Trophoblast cell (in vitro differentiated cells and primary cell): ENCODE results near the gene NR4A1.

Source experiments
- DNase-seq, 2 donors: peaks; one replicate each; pipeline ENCODE4 v3.0.0-alpha.2; 2016
- H2AFZ ChIP-seq: 2 replicates; pipeline ENCODE4 v1.6.1; 2013; ENCODE audit warnings: low read length, moderate library complexity, mild to moderate bottlenecking; ENCODE audit not compliant: insufficient read depth, poor library complexity
- H2AK5ac ChIP-seq: 2 replicates; pipeline ENCODE4 v1.6.1; 2013; ENCODE audit warnings: mild to moderate bottlenecking, low read length
- H2BK120ac ChIP-seq: 2 replicates; pipeline ENCODE4 v1.6.1; 2013; ENCODE audit warnings: low read length, mild to moderate bottlenecking, moderate library complexity; ENCODE audit not compliant: insufficient read depth, poor library complexity
- H2BK12ac ChIP-seq: 2 replicates; pipeline ENCODE4 v1.6.1; 2013; ENCODE audit warnings: mild to moderate bottlenecking, low read length, moderate library complexity
- H2BK5ac ChIP-seq: 2 replicates; pipeline ENCODE4 v1.6.1; 2013; ENCODE audit warnings: low read length, low read depth, moderate library complexity, mild to moderate bottlenecking; ENCODE audit not compliant: poor library complexity
- H3K14ac ChIP-seq: 2 replicates; pipeline ENCODE4 v1.6.1; 2013; ENCODE audit warnings: mild to moderate bottlenecking, low read length
- H3K18ac ChIP-seq: 2 replicates; pipeline ENCODE4 v1.6.1; 2013; ENCODE audit warnings: mild to moderate bottlenecking, low read length
- H3K23ac ChIP-seq: 2 replicates; pipeline ENCODE4 v1.6.1; 2013; ENCODE audit warnings: low read length
- H3K27ac ChIP-seq: 2 replicates; pipeline ENCODE4 v1.5.1; 2013; ENCODE audit warnings: low read depth, mild to moderate bottlenecking, inconsistent platforms, low read length, moderate library complexity
- H3K27me3 ChIP-seq: 2 replicates; pipeline ENCODE4 v1.6.1; 2013; ENCODE audit warnings: inconsistent platforms, mild to moderate bottlenecking, low read length, moderate library complexity; ENCODE audit not compliant: insufficient read depth
- H3K36me3 ChIP-seq, 2 experiments: 1 replicate in 1 of 2; 2 replicates in 1 of 2; pipeline ENCODE4 v1.6.1; 2013; ENCODE audit warnings: low read length in 2 of 2, mild to moderate bottlenecking in 2 of 2, moderate library complexity in 1 of 2; ENCODE audit not compliant: insufficient read depth in 2 of 2, control insufficient read depth in 1 of 2
- H3K4ac ChIP-seq: 2 replicates; pipeline ENCODE4 v1.6.1; 2013; ENCODE audit warnings: low read depth, mild to moderate bottlenecking, low read length, moderate library complexity
- H3K4me1 ChIP-seq, 2 experiments: 1 replicate in 1 of 2; 2 replicates in 1 of 2; pipeline ENCODE4 v1.6.1; 2013; ENCODE audit warnings: low read length in 2 of 2, mild to moderate bottlenecking in 2 of 2, moderate library complexity in 1 of 2; ENCODE audit not compliant: insufficient read depth in 2 of 2, control insufficient read depth in 1 of 2
- H3K4me2 ChIP-seq: 2 replicates; pipeline ENCODE4 v1.6.1; 2013; ENCODE audit warnings: inconsistent platforms, mild to moderate bottlenecking, low read length, moderate library complexity
- H3K4me3 ChIP-seq: 2 replicates; pipeline ENCODE4 v1.5.1; 2013; ENCODE audit warnings: mild to moderate bottlenecking, low read depth, low read length, inconsistent platforms
- H3K79me1 ChIP-seq: one replicate; pipeline ENCODE4 v1.6.1; 2013; ENCODE audit warnings: low read length
- H3K79me2 ChIP-seq: 2 replicates; pipeline ENCODE4 v1.6.1; 2013; ENCODE audit warnings: low read length, mild to moderate bottlenecking; ENCODE audit not compliant: control insufficient read depth, insufficient read depth, poor library complexity
- H3K9ac ChIP-seq: 2 replicates; pipeline ENCODE4 v1.6.1; 2013; ENCODE audit warnings: mild to moderate bottlenecking, low read length
- H3K9me3 ChIP-seq: 2 replicates; pipeline ENCODE4 v1.6.1; 2013; ENCODE audit warnings: low read depth, mild to moderate bottlenecking, control low read depth, inconsistent platforms, low read length; ENCODE audit not compliant: insufficient read depth
- H4K12ac ChIP-seq: 2 replicates; pipeline ENCODE4 v1.6.1; 2013; ENCODE audit warnings: low read depth, mild to moderate bottlenecking, low read length, moderate library complexity
- H4K8ac ChIP-seq: 2 replicates; pipeline ENCODE4 v1.6.1; 2013; ENCODE audit warnings: low read depth, mild to moderate bottlenecking, low read length, moderate library complexity
- H4K91ac ChIP-seq: one replicate; pipeline ENCODE4 v1.6.1; 2013; ENCODE audit warnings: low read depth, mild to moderate bottlenecking, low read length, moderate library complexity
- WGBS: extraction: QIAGEN DNeasy Blood & Tissue Kit; methylation state at CpG from one replicate; pipeline ENCODE4 v1.1.7; 2013; ENCODE audit warnings: missing lambda C conversion rate; ENCODE audit not compliant: insufficient read length, insufficient coverage; ENCODE audit errors: extremely low coverage; 5-methylcytosine and 5-hydroxymethylcytosine counted together

The NR4A1 gene

DNA sequence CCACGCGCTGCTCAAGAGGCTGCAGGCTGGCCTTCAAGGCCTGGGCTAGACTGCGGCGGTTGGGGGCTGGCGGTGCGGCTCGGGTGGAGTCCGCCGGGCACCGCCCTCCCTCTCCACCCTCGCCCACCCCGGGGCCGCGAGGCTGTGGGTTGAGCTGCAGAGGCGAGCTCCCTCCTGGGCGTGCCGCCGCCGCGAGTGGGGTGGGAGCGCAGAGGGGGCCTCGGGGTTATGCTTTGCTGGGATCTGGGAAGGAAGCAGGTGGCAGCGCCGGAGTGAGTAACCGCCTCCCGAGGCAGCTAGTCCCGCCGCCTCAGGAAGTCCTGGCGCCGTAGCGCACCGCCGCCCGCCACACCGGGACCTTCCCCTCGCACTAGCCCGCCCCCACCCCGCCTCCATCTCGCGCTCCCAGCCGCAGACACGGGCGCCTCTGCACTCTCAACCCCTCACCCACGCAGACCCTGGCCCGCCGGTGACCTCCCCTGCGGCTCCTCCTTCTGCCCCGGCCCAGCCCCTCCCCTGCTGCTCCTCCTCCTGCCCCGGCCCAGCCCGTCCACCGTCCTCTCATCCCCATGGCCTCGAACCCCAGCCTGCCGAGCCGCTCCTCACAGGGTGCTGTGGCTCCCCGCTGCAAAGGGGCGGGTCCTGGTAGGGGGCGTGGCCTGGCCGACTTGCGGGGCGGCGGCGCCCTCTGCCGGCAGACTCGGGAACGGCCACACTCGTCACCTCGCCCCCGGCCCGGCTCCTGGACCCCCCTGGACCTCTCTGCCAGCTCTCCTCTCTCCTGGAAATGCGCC lies 27.9 kb upstream of the NR4A1 start:
- H3K9me3 ChIP-seq: no peaks in the 10 kb centered on the region
- H3K36me3 ChIP-seq: no peaks in the 10 kb centered on the region
- H2AK5ac ChIP-seq: no peak overlapping the region
- H3K4me1 ChIP-seq: peaks cover 7 to 16% of the 10 kb centered on the region in 2 experiments
- H4K91ac ChIP-seq: no peak overlapping the region
- peak overlapping the region; percentile 25 for H4K8ac ChIP-seq
- H3K4ac ChIP-seq: no peak overlapping the region
- no peaks in the 10 kb centered on the region for H3K79me1 ChIP-seq
- no peaks in the 10 kb centered on the region for H3K79me2 ChIP-seq
- H4K12ac ChIP-seq: no peak overlapping the region
- peak; percentile 64 to 84 for DNase-seq
- peak overlapping the region; percentile 84 for H3K4me2 ChIP-seq
- H3K4me3 ChIP-seq: peak overlapping the region; percentile 60
- H2BK120ac ChIP-seq: no peak overlapping the region
- no peak overlapping the region for H3K9ac ChIP-seq
- peak overlapping the region; percentile 37 for H2AFZ ChIP-seq
- no CpG with 5 or more reads among the region's 70 CpGs for WGBS
- H3K23ac ChIP-seq: no peak overlapping the region
- no peak overlapping the region for H3K18ac ChIP-seq
- H2BK5ac ChIP-seq: no peak overlapping the region
- H3K27me3 ChIP-seq: peaks cover 5% of the 10 kb centered on the region
- H2BK12ac ChIP-seq: no peak overlapping the region
- no peak overlapping the region for H3K14ac ChIP-seq
- H3K27ac ChIP-seq: no peak overlapping the region

DNA sequence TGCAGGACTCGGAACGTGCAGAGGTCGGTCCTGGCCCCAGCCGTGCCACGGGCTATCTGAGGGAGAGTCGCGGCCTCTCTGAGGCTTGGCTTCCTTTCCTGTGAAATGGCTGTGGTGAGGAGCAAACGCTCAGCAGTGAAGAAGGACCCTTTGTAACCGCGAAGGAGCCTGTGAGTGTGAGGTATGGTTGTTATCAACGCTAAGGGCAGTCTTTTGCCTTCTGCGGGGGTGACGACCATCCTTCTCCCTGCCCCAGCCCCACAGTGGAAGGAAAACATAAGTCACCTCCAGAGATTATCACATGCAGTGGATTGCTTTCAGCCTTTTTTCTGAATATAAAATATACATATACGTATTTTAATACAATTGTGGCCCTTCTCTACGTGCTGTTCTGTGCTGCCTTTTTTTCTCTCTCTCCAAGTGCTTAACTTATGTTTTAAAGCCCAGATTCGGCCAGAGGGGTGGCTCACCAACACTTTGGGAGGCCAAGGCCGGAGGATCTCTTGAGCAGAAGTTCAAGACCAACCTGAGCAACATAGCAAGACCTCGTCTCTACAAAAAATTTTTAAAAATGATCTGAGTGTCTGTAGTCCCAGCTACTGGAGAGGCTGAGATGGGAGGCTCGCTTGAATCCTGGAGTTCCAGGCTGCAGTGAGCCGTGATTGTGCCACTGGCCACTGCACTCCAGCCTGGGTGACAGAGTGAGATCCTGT lies 27.1 kb upstream of the NR4A1 start:
- Histone ChIP-seq H4K91ac (no peak overlapping the region), H3K4ac (no peak overlapping the region), H3K9me3 (no peaks in the 10 kb centered on the region), H2AFZ (no peak overlapping the region), H3K9ac (no peak overlapping the region), H3K79me1 (no peaks in the 10 kb centered on the region), H2AK5ac (no peak overlapping the region), H3K23ac (no peak overlapping the region), H3K36me3 (no peaks in the 10 kb centered on the region), H4K8ac (no peak overlapping the region), H2BK12ac (no peak overlapping the region), H3K79me2 (no peaks in the 10 kb centered on the region), H3K27ac (no peak overlapping the region), H2BK5ac (no peak overlapping the region), H3K27me3 (peaks cover 5% of the 10 kb centered on the region), H3K4me2 (peak overlapping the region; percentile 84), H3K18ac (no peak overlapping the region), H2BK120ac (no peak overlapping the region), H3K4me3 (no peak overlapping the region), H3K4me1 (peaks cover 7 to 16% of the 10 kb centered on the region in 2 experiments), H3K14ac (no peak overlapping the region), H4K12ac (no peak overlapping the region)
- no CpG with 5 or more reads among the region's 20 CpGs for WGBS
- DNase-seq: no peak

DNA sequence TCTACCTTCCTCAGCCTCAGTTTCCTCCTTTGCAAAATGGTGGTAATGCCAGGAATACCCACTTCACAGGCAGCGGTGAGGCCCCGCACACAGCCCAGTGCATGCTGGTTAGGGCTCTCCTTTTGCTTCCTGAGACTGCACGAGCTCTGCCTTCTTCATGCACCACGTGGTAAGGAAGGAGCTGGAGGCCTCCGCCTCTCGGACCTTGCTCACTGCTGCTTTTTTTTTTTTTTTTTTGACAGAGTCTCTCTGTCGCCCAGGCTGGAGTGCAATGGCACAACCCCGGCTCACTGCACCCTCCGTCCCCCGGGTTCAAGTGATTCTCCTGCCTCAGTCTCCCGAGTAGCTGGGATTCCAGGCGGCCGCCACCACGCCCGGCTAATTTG lies 26.4 kb upstream of the NR4A1 start:
- Histone ChIP-seq H3K36me3 (no peaks in the 10 kb centered on the region), H2BK120ac (no peak overlapping the region), H2BK12ac (no peak overlapping the region), H3K79me1 (no peaks in the 10 kb centered on the region), H3K9me3 (no peaks in the 10 kb centered on the region), H3K4me3 (no peak overlapping the region), H4K91ac (no peak overlapping the region), H2AFZ (no peak overlapping the region), H4K8ac (no peak overlapping the region), H3K14ac (no peak overlapping the region), H3K23ac (no peak overlapping the region), H2BK5ac (no peak overlapping the region), H3K4me1 (peaks cover 7 to 18% of the 10 kb centered on the region in 2 experiments), H3K79me2 (no peaks in the 10 kb centered on the region), H3K27ac (no peak overlapping the region), H3K4ac (no peak overlapping the region), H2AK5ac (no peak overlapping the region), H3K18ac (no peak overlapping the region), H3K27me3 (peaks cover 5% of the 10 kb centered on the region), H3K4me2 (no peak overlapping the region), H3K9ac (no peak overlapping the region), H4K12ac (no peak overlapping the region)
- no CpG with 5 or more reads among the region's 15 CpGs for WGBS
- peak in 1 of 2 donors; percentile 13 for DNase-seq

DNA sequence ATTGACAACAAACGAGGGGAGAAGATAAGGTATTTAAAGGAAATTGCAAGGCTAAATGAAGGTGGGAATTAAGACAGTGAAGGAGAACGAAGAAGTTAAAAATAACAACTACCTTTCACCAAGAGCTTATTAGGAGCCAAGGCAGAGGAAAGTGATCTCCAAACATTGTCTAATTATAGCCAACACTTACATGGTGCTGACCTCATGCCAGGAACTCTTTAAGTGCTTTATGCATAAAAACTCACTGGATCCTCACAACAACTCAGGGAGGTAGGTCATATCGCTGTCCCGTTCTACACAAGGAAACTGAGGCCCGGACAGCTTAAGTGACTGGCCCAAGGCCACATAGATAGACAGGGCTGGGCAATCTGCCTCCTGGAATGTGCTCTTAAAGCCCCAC lies 25.0 kb upstream of the NR4A1 start:
- Histone ChIP-seq H4K8ac (no peak overlapping the region), H3K23ac (no peak overlapping the region), H3K14ac (no peak overlapping the region), H3K4me1 (peaks cover 7 to 16% of the 10 kb centered on the region in 2 experiments), H3K4ac (no peak overlapping the region), H3K9me3 (no peaks in the 10 kb centered on the region), H2BK5ac (no peak overlapping the region), H3K79me1 (no peaks in the 10 kb centered on the region), H2AK5ac (no peak overlapping the region), H4K91ac (no peak overlapping the region), H3K9ac (no peak overlapping the region), H3K79me2 (no peaks in the 10 kb centered on the region), H3K27me3 (peaks cover 5% of the 10 kb centered on the region), H3K18ac (no peak overlapping the region), H3K27ac (no peak overlapping the region), H4K12ac (no peak overlapping the region), H2AFZ (no peak overlapping the region), H2BK120ac (no peak overlapping the region), H3K36me3 (no peaks in the 10 kb centered on the region), H2BK12ac (no peak overlapping the region), H3K4me2 (no peak overlapping the region), H3K4me3 (no peak overlapping the region)
- DNase-seq: no peak
- WGBS: no CpG with 5 or more reads among the region's 5 CpGs
